PC-3 (cell line): ENCODE results near the gene STX4. TPM values are rescaled to one million over a fixed set of nuclear protein-coding genes. Genes with fewer than 3 reads are reported as not detected.

ENCODE experiments used
- ATAC-seq: fragments of 200-7000 bp; cut with Tn5 transposase; 2 replicates; pipeline ENCODE4 v1.9.1; 2020; ENCODE audit warnings: mild to moderate bottlenecking, moderate library complexity
- BruUV-seq: library from RNA; stranded (reverse); fragments of 400-500 nt; replicated peaks from 2 replicates; lab custom pipeline; 2021; lab: Mats Ljungman, UMichigan
- CTCF ChIA-PET: fragments of 300-600 bp; sonication (Branson Sonifier 250); formaldehyde crosslinking; loops from one replicate; lab custom pipeline; 2022; ENCODE audit warnings: antibody characterized with exemption; lab: Charles Lee
- POLR2A ChIA-PET: fragments of 300-600 bp; sonication (Branson Sonifier 250); formaldehyde crosslinking; loops from one replicate; lab custom pipeline; 2022; ENCODE audit warnings: antibody characterized with exemption; ENCODE audit not compliant: unreplicated experiment; lab: Charles Lee
- DNase-seq: peaks from one replicate; pipeline ENCODE4 v3.0.0-alpha.2; 2015
- H2AFZ ChIP-seq: fragments of 300-600 bp; sonication (generic); 2 replicates; pipeline ENCODE4 v1.6.0; 2016; ENCODE audit warnings: antibody characterized with exemption, low read length
- H3F3A ChIP-seq: fragments of 300-600 bp; sonication (generic); one replicate; pipeline ENCODE4 v1.6.0; 2017; ENCODE audit warnings: antibody characterized with exemption, low read length, control low read depth, mild to moderate bottlenecking; ENCODE audit not compliant: unreplicated experiment
- H3K27ac ChIP-seq: fragments of 300-600 bp; sonication (generic); 2 replicates; pipeline ENCODE4 v1.5.1; 2016; ENCODE audit warnings: mild to moderate bottlenecking, low read length
- H3K27me3 ChIP-seq: fragments of 300-600 bp; sonication (generic); 2 replicates; pipeline ENCODE4 v1.6.1; 2016; ENCODE audit warnings: low read length, mixed read lengths
- H3K36me3 ChIP-seq: fragments of 300-600 bp; sonication (generic); 2 replicates; pipeline ENCODE4 v1.6.1; 2016; ENCODE audit warnings: low read depth, mixed run types, low read length, mixed read lengths
- H3K4me1 ChIP-seq: fragments of 300-600 bp; sonication (generic); 2 replicates; pipeline ENCODE4 v1.5.1; 2016; ENCODE audit warnings: low read length; ENCODE audit not compliant: insufficient read depth
- H3K4me2 ChIP-seq: fragments of 300-600 bp; sonication (generic); 2 replicates; pipeline ENCODE4 v1.6.0; 2016; ENCODE audit warnings: low read length
- H3K4me3 ChIP-seq: fragments of 300-600 bp; sonication (generic); 2 replicates; pipeline ENCODE4 v1.5.1; 2016; ENCODE audit warnings: mild to moderate bottlenecking, low read length, mixed read lengths
- H3K79me2 ChIP-seq: fragments of 300-600 bp; sonication (generic); 2 replicates; pipeline ENCODE4 v1.6.1; 2017; ENCODE audit warnings: low read length, mixed read lengths
- H3K9ac ChIP-seq: fragments of 300-600 bp; sonication (generic); 2 replicates; pipeline ENCODE4 v1.6.0; 2016; ENCODE audit warnings: mild to moderate bottlenecking, low read length
- H3K9me2 ChIP-seq: fragments of 300-600 bp; sonication (generic); replicated peaks from 2 replicates; pipeline ENCODE4 v1.6.1; 2016; ENCODE audit warnings: mixed run types, low read length, mixed read lengths
- H3K9me3 ChIP-seq: fragments of 300-600 bp; sonication (generic); 2 replicates; pipeline ENCODE4 v1.6.1; 2016; ENCODE audit warnings: low read length, mixed read lengths
- H4K20me1 ChIP-seq: fragments of 300-600 bp; sonication (generic); 2 replicates; pipeline ENCODE4 v1.6.1; 2016; ENCODE audit warnings: low read length, mixed read lengths
- EZH2 ChIP-seq: fragments of 300-600 bp; sonication (generic); IDR thresholded peaks from one replicate; pipeline ENCODE4 v1.6.1; 2017; ENCODE audit warnings: antibody characterized with exemption, mild to moderate bottlenecking, low read length; ENCODE audit not compliant: unreplicated experiment
- EZH2phosphoT487 ChIP-seq: fragments of 300-600 bp; sonication (generic); IDR thresholded peaks from 2 replicates; pipeline ENCODE4 v1.6.1; 2018; ENCODE audit warnings: mild to moderate bottlenecking, antibody characterized with exemption, low read length, borderline replicate concordance
- intact Hi-C: fragments of 100-400 bp; cut with micrococcal nuclease; formaldehyde crosslinking; loops from 2 replicates; pipeline ENCODE4 v1.9.0; 2023
- total RNA-seq: library from RNA; depleted of rRNA; stranded (reverse); fragments of >200 nt; gene quantifications from 2 replicates; pipeline ENCODE4 v1.2.3, GENCODE V29; 2014
- TF ChIP-seq, protein P1 (sequence below): fragments of 300-600 bp; sonication (generic); conservative IDR thresholded peaks from 2 replicates; pipeline ENCODE4 v1.5.1; 2017; ENCODE audit warnings: antibody characterized with exemption, low read depth, mild to moderate bottlenecking, low read length

Gene STX4
- total RNA-seq, 1 experiment from 2014 or later: 27.4 TPM

- ChIA-PET POLR2A (no interaction called here), CTCF (no interaction called here)
- Histone ChIP-seq H3K4me1 (no peaks in the 10 kb centered on the region), H3K4me3 (no peak overlapping the region), H3K4me2 (no peak overlapping the region), H3K27ac (no peak overlapping the region), H3K9me2 (no peaks in the 10 kb centered on the region), H3K36me3 (no peaks in the 10 kb centered on the region), H3K9ac (no peak overlapping the region), H4K20me1 (no peaks in the 10 kb centered on the region), H3K9me3 (no peaks in the 10 kb centered on the region), H3K79me2 (no peaks in the 10 kb centered on the region), H3K27me3 (no peaks in the 10 kb centered on the region), H2AFZ (0 out of 2 replicates have a peak overlapping the region, but pooled peaks have one; percentile 42), H3F3A (no peaks in the 10 kb centered on the region)
- DNase-seq (no peak), ATAC-seq (no peak)
- no TSS peak for BruUV-seq
- intact Hi-C loops: loop anchor here (10.0 kb wide), 1 partner anchor 119 kb away; no protein-coding TSS in a partner anchor
- TF ChIP-seq, protein P1, sequence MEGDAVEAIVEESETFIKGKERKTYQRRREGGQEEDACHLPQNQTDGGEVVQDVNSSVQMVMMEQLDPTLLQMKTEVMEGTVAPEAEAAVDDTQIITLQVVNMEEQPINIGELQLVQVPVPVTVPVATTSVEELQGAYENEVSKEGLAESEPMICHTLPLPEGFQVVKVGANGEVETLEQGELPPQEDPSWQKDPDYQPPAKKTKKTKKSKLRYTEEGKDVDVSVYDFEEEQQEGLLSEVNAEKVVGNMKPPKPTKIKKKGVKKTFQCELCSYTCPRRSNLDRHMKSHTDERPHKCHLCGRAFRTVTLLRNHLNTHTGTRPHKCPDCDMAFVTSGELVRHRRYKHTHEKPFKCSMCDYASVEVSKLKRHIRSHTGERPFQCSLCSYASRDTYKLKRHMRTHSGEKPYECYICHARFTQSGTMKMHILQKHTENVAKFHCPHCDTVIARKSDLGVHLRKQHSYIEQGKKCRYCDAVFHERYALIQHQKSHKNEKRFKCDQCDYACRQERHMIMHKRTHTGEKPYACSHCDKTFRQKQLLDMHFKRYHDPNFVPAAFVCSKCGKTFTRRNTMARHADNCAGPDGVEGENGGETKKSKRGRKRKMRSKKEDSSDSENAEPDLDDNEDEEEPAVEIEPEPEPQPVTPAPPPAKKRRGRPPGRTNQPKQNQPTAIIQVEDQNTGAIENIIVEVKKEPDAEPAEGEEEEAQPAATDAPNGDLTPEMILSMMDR: no peak
- no peak for TF ChIP-seq EZH2
- no peak for TF ChIP-seq EZH2phosphoT487
Observed at GRCh38 chr16:31025339-31025738, 8.0 kb upstream of the STX4 start.

DNA sequence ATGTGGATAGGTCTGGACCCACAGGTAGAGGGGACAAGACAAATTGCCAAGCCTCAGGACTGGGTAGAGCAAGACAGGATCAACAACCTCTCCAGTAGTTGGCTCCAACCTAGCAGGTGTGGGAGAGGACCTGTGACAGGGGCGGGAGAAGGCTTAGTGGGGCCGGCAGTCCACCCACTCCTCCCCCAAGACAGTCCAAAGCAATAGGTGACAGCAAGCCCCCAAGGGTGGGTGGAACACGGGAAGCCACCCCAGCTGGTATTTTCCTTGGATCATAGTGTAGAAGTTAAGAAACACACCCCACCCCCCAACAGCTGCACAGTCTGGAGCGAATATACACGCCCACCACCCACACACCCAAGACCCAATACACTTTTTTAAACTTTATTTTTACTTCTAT lies 4.1 kb upstream of the STX4 start:
- DNase-seq: no peak
- TF ChIP-seq EZH2 (no peak), EZH2phosphoT487 (no peak)
- TF ChIP-seq, protein P1: no peak
- Histone ChIP-seq H3K4me3 (no peak overlapping the region), H2AFZ (no peak overlapping the region), H4K20me1 (no peaks in the 10 kb centered on the region; the same call in 1 of the 2 replicates), H3K27me3 (no peaks in the 10 kb centered on the region), H3K9me2 (no peaks in the 10 kb centered on the region), H3K79me2 (peaks cover 6% of the 10 kb centered on the region), H3K9me3 (no peaks in the 10 kb centered on the region), H3F3A (no peaks in the 10 kb centered on the region), H3K4me2 (no peak overlapping the region), H3K27ac (no peak overlapping the region), H3K4me1 (peaks cover 8% of the 10 kb centered on the region; the same call in 1 of the 2 replicates), H3K36me3 (no peaks in the 10 kb centered on the region), H3K9ac (no peak overlapping the region)
- BruUV-seq: no TSS peak
- no peak for ATAC-seq
- intact Hi-C loops: loop anchor here (10.0 kb wide), 1 partner anchor 116 kb away; no protein-coding TSS in a partner anchor
- ChIA-PET CTCF (no interaction called here), POLR2A (no interaction called here)

DNA sequence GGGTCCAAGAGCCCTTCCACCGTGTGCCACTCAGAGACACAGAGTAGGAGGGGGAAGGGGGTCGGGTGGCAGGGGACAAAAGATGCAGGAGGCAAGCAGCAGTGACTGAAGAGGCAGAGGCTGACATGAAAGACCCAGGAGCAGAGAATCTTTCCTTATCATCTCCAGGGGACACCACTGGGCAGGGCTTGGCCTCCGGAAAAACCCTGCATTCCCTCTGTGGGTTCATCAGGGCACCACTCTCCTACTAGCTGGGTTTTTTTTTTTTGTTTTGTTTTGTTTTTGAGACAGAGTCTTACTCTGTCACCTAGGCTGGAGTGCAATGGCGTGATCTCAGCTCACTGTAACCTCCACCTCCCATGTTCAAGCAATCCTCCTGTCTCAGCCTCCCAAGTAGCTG lies 2.1 kb upstream of the STX4 start:
- Histone ChIP-seq H3K9me2 (no peaks in the 10 kb centered on the region), H3K9me3 (no peaks in the 10 kb centered on the region), H3K27me3 (no peaks in the 10 kb centered on the region), H3K4me3 (no peak overlapping the region), H3K4me1 (peaks cover 11% of the 10 kb centered on the region; the same call in 1 of the 2 replicates), H3K79me2 (peaks cover 16% of the 10 kb centered on the region), H3K36me3 (no peaks in the 10 kb centered on the region), H2AFZ (no peak overlapping the region), H3F3A (no peaks in the 10 kb centered on the region), H3K9ac (no peak overlapping the region), H3K27ac (no peak overlapping the region), H4K20me1 (no peaks in the 10 kb centered on the region; the same call in 1 of the 2 replicates), H3K4me2 (no peak overlapping the region)
- CTCF ChIA-PET: no interaction called here
- no peak for ATAC-seq
- intact Hi-C loops: loop anchor here (5.0 kb wide), 1 partner anchor 34 kb away; no protein-coding TSS in a partner anchor
- TF ChIP-seq EZH2phosphoT487 (no peak), EZH2 (no peak)
- TF ChIP-seq, protein P1: no peak
- POLR2A ChIA-PET: no interaction called here
- BruUV-seq: no TSS peak
- no peak for DNase-seq
